ENCODE results near the gene KIAA1671.
A peak's percentile ranks its signal among the peaks of the same experiment; 100 is the strongest.

GRCh38 chr22:24937114-24937513, 15.4 kb upstream of the KIAA1671 start:
- TF ChIP-seq, protein P1, sequence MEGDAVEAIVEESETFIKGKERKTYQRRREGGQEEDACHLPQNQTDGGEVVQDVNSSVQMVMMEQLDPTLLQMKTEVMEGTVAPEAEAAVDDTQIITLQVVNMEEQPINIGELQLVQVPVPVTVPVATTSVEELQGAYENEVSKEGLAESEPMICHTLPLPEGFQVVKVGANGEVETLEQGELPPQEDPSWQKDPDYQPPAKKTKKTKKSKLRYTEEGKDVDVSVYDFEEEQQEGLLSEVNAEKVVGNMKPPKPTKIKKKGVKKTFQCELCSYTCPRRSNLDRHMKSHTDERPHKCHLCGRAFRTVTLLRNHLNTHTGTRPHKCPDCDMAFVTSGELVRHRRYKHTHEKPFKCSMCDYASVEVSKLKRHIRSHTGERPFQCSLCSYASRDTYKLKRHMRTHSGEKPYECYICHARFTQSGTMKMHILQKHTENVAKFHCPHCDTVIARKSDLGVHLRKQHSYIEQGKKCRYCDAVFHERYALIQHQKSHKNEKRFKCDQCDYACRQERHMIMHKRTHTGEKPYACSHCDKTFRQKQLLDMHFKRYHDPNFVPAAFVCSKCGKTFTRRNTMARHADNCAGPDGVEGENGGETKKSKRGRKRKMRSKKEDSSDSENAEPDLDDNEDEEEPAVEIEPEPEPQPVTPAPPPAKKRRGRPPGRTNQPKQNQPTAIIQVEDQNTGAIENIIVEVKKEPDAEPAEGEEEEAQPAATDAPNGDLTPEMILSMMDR (conservative IDR thresholded peaks at IDR 0.05; ENCODE audit: low read length), result peak; percentile 43
- no peak for TF ChIP-seq EZH2phosphoT487 (IDR thresholded peaks at IDR 0.05; ENCODE audit: borderline replicate concordance)

Data from Loucy (cell line).